Mesothelial cell of epicardium (in vitro differentiated cells): ENCODE results near the gene KIRREL3. TPM values are rescaled to one million over a fixed set of nuclear protein-coding genes. Genes with fewer than 3 reads are reported as not detected.
A peak's percentile ranks its signal among the peaks of the same experiment; 100 is the strongest.

ENCODE experiments used
- DNase-seq, 2 experiments: peaks; one replicate each; pipeline ENCODE4 v3.0.0; 2021; ENCODE audit warnings: low spot score in 2 of 2; ENCODE audit not compliant: unreplicated experiment in 2 of 2
- H3K27ac Mint-ChIP-seq: 2 replicates; pipeline ENCODE4 v1.8.0; 2021; ENCODE audit warnings: mixed read lengths
- H3K27me3 Mint-ChIP-seq: 2 replicates; pipeline ENCODE4 v1.8.0; 2021; ENCODE audit warnings: low read depth, mixed read lengths
- H3K36me3 Mint-ChIP-seq: 2 replicates; pipeline ENCODE4 v1.8.0; 2021; ENCODE audit warnings: mixed read lengths
- H3K4me1 Mint-ChIP-seq: 2 replicates; pipeline ENCODE4 v1.8.0; 2021; ENCODE audit warnings: mixed read lengths
- H3K4me3 Mint-ChIP-seq: 2 replicates; pipeline ENCODE4 v1.8.0; 2021; ENCODE audit warnings: mild to moderate bottlenecking, moderate library complexity, mixed read lengths
- H3K9me3 Mint-ChIP-seq: 2 replicates; pipeline ENCODE4 v1.8.0; 2021; ENCODE audit warnings: mixed read lengths
- CTCF ChIP-seq: fragments of 200-600 bp; sonication (generic); IDR thresholded peaks from one replicate; pipeline ENCODE4 v1.5.0; 2021; ENCODE audit warnings: antibody characterized with exemption; ENCODE audit not compliant: unreplicated experiment
- total RNA-seq: library from RNA; stranded (reverse); gene quantifications from 3 replicates; pipeline ENCODE4 v1.2.1, GENCODE V29; 2021

Gene KIRREL3
- total RNA-seq, 1 donor from 2014 or later = 0.31 TPM

GRCh38 chr11:126444072-126444471 lies 556.5 kb downstream of the KIRREL3 start:
- H3K27ac Mint-ChIP-seq = no peak overlapping the region
- no peak for DNase-seq
- H3K9me3 Mint-ChIP-seq = no peaks in the 10 kb centered on the region
- no peak overlapping the region for H3K4me3 Mint-ChIP-seq
- peaks cover 8% of the 10 kb centered on the region for H3K4me1 Mint-ChIP-seq
- no peaks in the 10 kb centered on the region for H3K36me3 Mint-ChIP-seq
- no peak for TF ChIP-seq CTCF
- H3K27me3 Mint-ChIP-seq = peaks cover 75% of the 10 kb centered on the region

GRCh38 chr11:126443120-126443519 lies 557.5 kb downstream of the KIRREL3 start:
- Mint-ChIP-seq H3K36me3 (no peaks in the 10 kb centered on the region), H3K27me3 (peaks cover 76% of the 10 kb centered on the region), H3K9me3 (no peaks in the 10 kb centered on the region), H3K27ac (no peak overlapping the region), H3K4me1 (peaks cover 8% of the 10 kb centered on the region), H3K4me3 (no peak overlapping the region)
- DNase-seq = no peak
- TF ChIP-seq CTCF = no peak

GRCh38 chr11:126440792-126441514 lies 559.6 kb downstream of the KIRREL3 start:
- peak; percentile 81 to 96 for DNase-seq
- no peak overlapping the region for H3K4me3 Mint-ChIP-seq
- no peak overlapping the region for H3K27ac Mint-ChIP-seq
- peaks cover 58% of the 10 kb centered on the region for H3K27me3 Mint-ChIP-seq
- H3K9me3 Mint-ChIP-seq = no peaks in the 10 kb centered on the region
- H3K4me1 Mint-ChIP-seq = peaks cover 8% of the 10 kb centered on the region
- no peaks in the 10 kb centered on the region for H3K36me3 Mint-ChIP-seq
- peak; percentile 98 for TF ChIP-seq CTCF

- no peak overlapping the region for H3K4me3 Mint-ChIP-seq
- no peaks in the 10 kb centered on the region for H3K36me3 Mint-ChIP-seq
- no peak for TF ChIP-seq CTCF
- H3K27ac Mint-ChIP-seq = no peak overlapping the region
- peaks cover 8% of the 10 kb centered on the region for H3K4me1 Mint-ChIP-seq
- H3K27me3 Mint-ChIP-seq = peaks cover 52% of the 10 kb centered on the region
- no peaks in the 10 kb centered on the region for H3K9me3 Mint-ChIP-seq
- no peak for DNase-seq
These were observed 560.3 kb downstream of the KIRREL3 start for GRCh38 chr11:126440276-126440675.

- Mint-ChIP-seq H3K36me3 (no peaks in the 10 kb centered on the region), H3K27me3 (peaks cover 40% of the 10 kb centered on the region), H3K4me3 (no peak overlapping the region)
These were observed 561.9 kb downstream of the KIRREL3 start for GRCh38 chr11:126438691-126439090.

More at GRCh38 chr11:126438691-126439090, 561.9 kb downstream of the KIRREL3 start:
- DNase-seq = no peak
- TF ChIP-seq CTCF = no peak
- no peaks in the 10 kb centered on the region for H3K9me3 Mint-ChIP-seq
- H3K27ac Mint-ChIP-seq = no peak overlapping the region
- peaks cover 12% of the 10 kb centered on the region for H3K4me1 Mint-ChIP-seq
